HEK293T (cell line): ENCODE data around the gene ADGRG1.

Experiments used
- CTCF ChIA-PET: fragments of 350-600 bp; formaldehyde crosslinking; extraction: SDS; loops from one replicate; lab custom pipeline; 2021; ENCODE audit warnings: antibody characterized with exemption, inconsistent platforms; lab: Yijun Ruan, JAX
- POLR2A ChIA-PET: fragments of 350-600 bp; formaldehyde crosslinking; extraction: SDS; loops from one replicate; lab custom pipeline; 2020; ENCODE audit warnings: antibody characterized with exemption, inconsistent platforms; lab: Yijun Ruan, JAX
- DNase-seq: peaks from one replicate; pipeline ENCODE4 v3.0.0; 2012; ENCODE audit warnings: mixed read lengths; ENCODE audit errors: extremely low spot score
- ARNT ChIP-seq: fragments of 450-650 bp; IDR thresholded peaks from 2 replicates; pipeline ENCODE4 v1.6.1; 2017; ENCODE audit warnings: mild to moderate bottlenecking
- BHLHE40 ChIP-seq: fragments of 450-650 bp; IDR thresholded peaks from 2 replicates; pipeline ENCODE4 v1.6.1; 2016; ENCODE audit warnings: mild to moderate bottlenecking, moderate library complexity, borderline replicate concordance
- CTBP1 ChIP-seq: fragments of 450-650 bp; IDR thresholded peaks from 2 replicates; pipeline ENCODE4 v1.6.1; 2016; ENCODE audit warnings: borderline replicate concordance
- ELF4 ChIP-seq: fragments of 450-650 bp; IDR thresholded peaks from 2 replicates; pipeline ENCODE4 v1.6.1; 2017; ENCODE audit warnings: antibody characterized with exemption
- FOXA1 ChIP-seq: fragments of 450-650 bp; IDR thresholded peaks from 2 replicates; pipeline ENCODE4 v1.6.1; 2016; ENCODE audit warnings: mild to moderate bottlenecking
- FOXK2 ChIP-seq: fragments of 450-650 bp; IDR thresholded peaks from 2 replicates; pipeline ENCODE4 v1.6.1; 2016; ENCODE audit warnings: mild to moderate bottlenecking
- FOXM1 ChIP-seq: fragments of 450-650 bp; IDR thresholded peaks from 2 replicates; pipeline ENCODE4 v1.6.1; 2017; ENCODE audit warnings: mild to moderate bottlenecking, borderline replicate concordance
- HDGF ChIP-seq: fragments of 450-650 bp; IDR thresholded peaks from 2 replicates; pipeline ENCODE4 v1.6.1; 2017; ENCODE audit warnings: antibody characterized with exemption, borderline replicate concordance
- L3MBTL2 ChIP-seq: fragments of 450-650 bp; conservative IDR thresholded peaks from 2 replicates; pipeline ENCODE4 v1.6.1; 2016; ENCODE audit warnings: mild to moderate bottlenecking
- LEF1 ChIP-seq: fragments of 450-650 bp; IDR thresholded peaks from 2 replicates; pipeline ENCODE4 v1.6.1; 2017; ENCODE audit warnings: mild to moderate bottlenecking, borderline replicate concordance
- NFRKB ChIP-seq: fragments of 450-650 bp; IDR thresholded peaks from 2 replicates; pipeline ENCODE4 v1.6.1; 2016; ENCODE audit warnings: mild to moderate bottlenecking, moderate library complexity
- PKNOX1 ChIP-seq: fragments of 450-650 bp; IDR thresholded peaks from 2 replicates; pipeline ENCODE4 v1.6.1; 2016
- SP1 ChIP-seq: fragments of 450-650 bp; IDR thresholded peaks from 2 replicates; pipeline ENCODE4 v1.6.1; 2017
- SUZ12 ChIP-seq: fragments of 450-650 bp; IDR thresholded peaks from 2 replicates; pipeline ENCODE4 v1.6.1; 2016; ENCODE audit warnings: mild to moderate bottlenecking
- TARDBP ChIP-seq: fragments of 450-650 bp; IDR thresholded peaks from 2 replicates; pipeline ENCODE4 v1.6.1; 2016
- ZNF384 ChIP-seq: fragments of 450-650 bp; IDR thresholded peaks from 2 replicates; pipeline ENCODE4 v1.6.1; 2016

Gene ADGRG1

GRCh38 chr16:57679767-57680482 is 51.5 kb downstream of the ADGRG1 start:
- POLR2A ChIA-PET = no interaction called here
- no peak for TF ChIP-seq SUZ12
- TF ChIP-seq CTBP1 = no peak
- no peak for TF ChIP-seq ELF4
- TF ChIP-seq FOXK2 = no peak
- no peak for TF ChIP-seq ARNT
- no peak for TF ChIP-seq TARDBP
- no peak for TF ChIP-seq L3MBTL2
- TF ChIP-seq PKNOX1 = no peak
- TF ChIP-seq BHLHE40 = no peak
- no peak for TF ChIP-seq LEF1
- TF ChIP-seq FOXM1 = no peak
- no peak for TF ChIP-seq ZNF384
- TF ChIP-seq NFRKB = no peak
- TF ChIP-seq FOXA1 = no peak
- no peak for TF ChIP-seq HDGF
- CTCF ChIA-PET = no interaction called here

GRCh38 chr16:57680842-57681375 is 52.5 kb downstream of the ADGRG1 start:
- no peak for DNase-seq
- no peak for TF ChIP-seq TARDBP
- TF ChIP-seq ARNT = no peak
- no peak for TF ChIP-seq HDGF
- TF ChIP-seq ZNF384 = no peak
- no peak for TF ChIP-seq LEF1
- no peak for TF ChIP-seq NFRKB
- no peak for TF ChIP-seq L3MBTL2
- TF ChIP-seq SUZ12 = no peak
- no peak for TF ChIP-seq ELF4
- TF ChIP-seq CTBP1 = no peak
- TF ChIP-seq PKNOX1 = no peak
- TF ChIP-seq FOXM1 = no peak
- TF ChIP-seq SP1 = no peak
- no peak for TF ChIP-seq FOXK2
- no peak for TF ChIP-seq FOXA1
- TF ChIP-seq BHLHE40 = no peak
- ChIA-PET POLR2A (no interaction called here), CTCF (no interaction called here)

More at GRCh38 chr16:57679767-57680482, 51.5 kb downstream of the ADGRG1 start:
- no peak for DNase-seq

GRCh38 chr16:57681950-57682728 is 53.7 kb downstream of the ADGRG1 start:
- POLR2A ChIA-PET = no interaction called here
- TF ChIP-seq FOXK2 = no peak
- TF ChIP-seq TARDBP = no peak
- no peak for TF ChIP-seq FOXM1
- TF ChIP-seq ZNF384 = no peak
- TF ChIP-seq SP1 = no peak
- no peak for TF ChIP-seq FOXA1
- no peak for DNase-seq
- CTCF ChIA-PET = no interaction called here

- ChIA-PET CTCF (no interaction called here), POLR2A (no interaction called here)
- no peak for DNase-seq
- TF ChIP-seq NFRKB (no peak), FOXK2 (no peak), ARNT (no peak), SUZ12 (no peak), FOXA1 (no peak), TARDBP (no peak), ZNF384 (no peak), HDGF (no peak), LEF1 (no peak), SP1 (no peak), L3MBTL2 (no peak)
Measured at GRCh38 chr16:57682809-57683635, 54.6 kb downstream of the ADGRG1 start.

GRCh38 chr16:57683636-57684545 is 55.5 kb downstream of the ADGRG1 start:
- ChIA-PET CTCF (no interaction called here), POLR2A (no interaction called here)
- no peak for DNase-seq
- no peak for TF ChIP-seq FOXA1
- no peak for TF ChIP-seq FOXM1
- no peak for TF ChIP-seq SUZ12
- no peak for TF ChIP-seq HDGF
- TF ChIP-seq NFRKB = no peak
- no peak for TF ChIP-seq ELF4
- TF ChIP-seq ZNF384 = no peak
- TF ChIP-seq TARDBP = no peak
- no peak for TF ChIP-seq CTBP1
- no peak for TF ChIP-seq FOXK2
- TF ChIP-seq ARNT = no peak
- no peak for TF ChIP-seq LEF1
- no peak for TF ChIP-seq PKNOX1
- TF ChIP-seq BHLHE40 = no peak
- no peak for TF ChIP-seq L3MBTL2
- TF ChIP-seq SP1 = no peak
